CD4-positive, alpha-beta T cell treated with Interleukin-4 for 4 hours (primary cell): ENCODE measurements around the gene GPR35.
A peak's percentile ranks its signal among the peaks of the same experiment; 100 is the strongest.

Source experiments
- DNase-seq: peaks from one replicate; pipeline ENCODE4 v3.0.0-alpha.2; 2020

Gene GPR35

DNA sequence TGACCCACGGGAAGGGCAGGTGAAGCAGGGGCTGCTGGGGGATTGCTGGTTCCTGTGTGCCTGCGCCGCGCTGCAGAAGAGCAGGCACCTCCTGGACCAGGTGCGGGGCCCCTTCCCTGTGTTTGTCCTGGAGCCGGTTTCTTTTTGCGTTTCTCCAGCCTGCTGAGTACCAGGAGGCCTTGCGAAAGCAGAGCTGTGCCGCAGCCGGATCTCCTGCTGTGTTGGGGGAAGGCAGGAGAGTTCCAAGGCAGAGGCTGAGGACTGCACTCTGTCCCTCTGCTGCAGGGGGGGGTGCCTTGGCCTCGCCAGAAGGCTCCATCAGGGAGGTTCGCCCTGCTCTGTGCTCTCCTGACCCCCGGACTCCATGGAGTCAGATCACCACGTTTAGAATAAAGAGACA, 35.9 kb upstream of the GPR35 start:
- no peak for DNase-seq

DNA sequence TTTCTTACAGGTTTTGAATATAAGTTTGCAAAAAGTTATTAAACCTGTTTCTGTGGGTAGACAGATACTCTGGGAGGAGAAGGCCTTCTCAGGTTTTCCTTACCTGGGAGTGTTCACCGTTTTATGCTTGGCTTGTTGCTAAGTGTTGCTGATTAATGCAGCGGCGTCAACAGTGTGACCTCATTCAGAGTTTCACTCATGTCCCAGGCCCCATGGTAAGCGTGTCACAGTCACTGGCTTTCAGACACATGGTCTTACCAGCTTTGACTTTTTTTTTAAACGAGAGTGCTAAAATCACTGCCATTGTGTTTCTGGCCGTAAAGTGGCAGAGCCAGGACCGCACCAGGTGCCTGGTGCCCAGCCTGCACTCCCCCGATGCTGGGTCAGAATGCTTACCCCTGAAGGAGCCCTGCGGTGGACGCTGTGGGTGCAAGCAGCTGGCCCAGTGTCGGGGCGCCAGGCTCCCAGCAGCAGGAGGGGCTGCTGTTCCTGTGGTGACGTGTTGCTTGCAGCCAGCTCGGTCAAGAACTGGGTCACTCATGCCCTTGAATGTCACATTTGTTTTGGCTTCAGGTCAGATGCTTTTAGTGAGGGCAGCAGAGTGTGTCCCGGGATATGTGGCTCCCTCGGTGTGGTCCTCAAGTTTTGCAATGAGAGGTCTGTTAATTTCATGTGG, 35.3 kb upstream of the GPR35 start:
- DNase-seq: no peak

DNA sequence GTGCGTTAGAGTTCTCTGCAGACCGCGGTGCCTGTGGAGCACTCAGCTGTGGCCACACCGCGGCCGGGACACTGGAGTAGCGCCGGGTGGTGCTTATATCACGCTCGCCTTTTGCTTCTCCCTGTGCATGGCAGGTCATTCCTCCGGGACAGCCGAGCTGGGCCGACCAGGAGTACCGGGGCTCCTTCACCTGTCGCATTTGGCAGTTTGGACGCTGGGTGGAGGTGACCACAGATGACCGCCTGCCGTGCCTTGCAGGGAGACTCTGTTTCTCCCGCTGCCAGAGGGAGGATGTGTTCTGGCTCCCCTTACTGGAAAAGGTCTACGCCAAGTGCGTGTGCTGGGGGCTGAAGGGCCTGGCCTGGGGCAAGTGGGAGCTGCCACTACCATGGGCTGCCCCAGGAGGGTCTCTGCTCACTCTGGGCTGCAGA, 34.6 kb upstream of the GPR35 start:
- DNase-seq: no peak

DNA sequence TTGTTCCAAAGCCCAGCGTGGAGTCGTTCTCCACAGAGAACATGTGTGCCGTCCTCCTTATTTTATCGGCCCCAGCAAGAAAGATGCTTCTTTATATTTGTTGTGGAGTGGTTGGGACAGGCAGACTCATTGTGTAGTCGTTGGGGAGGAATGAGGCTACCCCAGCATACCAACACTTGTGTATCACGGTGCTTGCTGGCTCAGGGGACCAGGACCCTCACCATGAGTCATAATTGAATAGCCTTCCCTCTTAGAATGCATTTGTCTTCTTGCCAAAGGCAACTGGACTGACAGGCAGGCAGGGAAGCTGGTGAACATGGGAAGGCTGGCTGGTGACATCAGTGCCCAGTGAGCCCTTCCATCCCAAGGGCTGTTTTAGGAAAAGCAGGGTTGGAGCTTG, 34.1 kb upstream of the GPR35 start:
- no peak for DNase-seq

DNA sequence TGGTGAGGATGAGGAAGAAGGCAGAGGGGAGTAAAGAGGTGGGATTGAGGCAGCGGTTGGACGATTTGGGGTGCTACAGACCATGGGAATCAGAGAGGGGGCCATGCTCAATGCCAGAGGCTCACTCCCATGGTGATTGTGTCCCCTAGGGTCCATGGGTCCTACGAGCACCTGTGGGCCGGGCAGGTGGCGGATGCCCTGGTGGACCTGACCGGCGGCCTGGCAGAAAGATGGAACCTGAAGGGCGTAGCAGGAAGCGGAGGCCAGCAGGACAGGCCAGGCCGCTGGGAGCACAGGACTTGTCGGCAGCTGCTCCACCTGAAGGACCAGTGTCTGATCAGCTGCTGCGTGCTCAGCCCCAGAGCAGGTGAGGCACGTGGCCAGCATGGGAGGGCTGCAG, 33.5 kb upstream of the GPR35 start:
- no peak for DNase-seq

DNA sequence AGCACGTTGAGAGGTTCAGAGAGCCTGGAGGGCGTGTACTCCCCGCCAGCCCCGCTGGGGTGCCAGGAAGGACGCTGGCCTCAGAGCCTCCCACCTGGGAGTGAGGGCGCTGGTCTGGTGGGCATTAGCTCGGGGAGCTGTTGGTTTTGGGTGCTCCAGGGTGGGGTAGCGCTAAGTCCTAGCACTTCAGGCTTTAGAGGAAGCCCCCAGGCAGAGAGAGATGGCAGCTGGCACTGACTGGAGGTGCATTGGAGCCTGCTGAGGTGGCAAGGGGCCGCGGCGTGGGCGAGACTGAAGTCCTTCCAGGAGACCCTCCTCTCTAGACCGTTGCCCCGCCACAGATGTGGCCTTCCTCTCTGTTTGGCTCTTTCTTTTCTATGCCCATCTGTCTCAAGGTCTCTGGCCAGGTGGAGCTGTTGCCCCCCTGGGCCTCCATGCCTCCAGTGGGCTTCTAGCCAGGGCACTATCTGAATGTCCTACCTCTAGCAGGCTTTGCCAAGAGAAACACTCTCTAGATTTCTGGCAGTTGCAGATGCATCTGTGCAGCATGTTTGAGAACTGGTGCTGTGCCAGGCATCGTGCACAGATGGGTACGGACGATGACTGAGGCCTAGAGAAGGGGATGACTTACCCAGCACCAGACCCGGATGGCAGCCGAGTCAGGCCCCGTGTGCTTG, 32.1 kb upstream of the GPR35 start:
- no peak for DNase-seq

DNA sequence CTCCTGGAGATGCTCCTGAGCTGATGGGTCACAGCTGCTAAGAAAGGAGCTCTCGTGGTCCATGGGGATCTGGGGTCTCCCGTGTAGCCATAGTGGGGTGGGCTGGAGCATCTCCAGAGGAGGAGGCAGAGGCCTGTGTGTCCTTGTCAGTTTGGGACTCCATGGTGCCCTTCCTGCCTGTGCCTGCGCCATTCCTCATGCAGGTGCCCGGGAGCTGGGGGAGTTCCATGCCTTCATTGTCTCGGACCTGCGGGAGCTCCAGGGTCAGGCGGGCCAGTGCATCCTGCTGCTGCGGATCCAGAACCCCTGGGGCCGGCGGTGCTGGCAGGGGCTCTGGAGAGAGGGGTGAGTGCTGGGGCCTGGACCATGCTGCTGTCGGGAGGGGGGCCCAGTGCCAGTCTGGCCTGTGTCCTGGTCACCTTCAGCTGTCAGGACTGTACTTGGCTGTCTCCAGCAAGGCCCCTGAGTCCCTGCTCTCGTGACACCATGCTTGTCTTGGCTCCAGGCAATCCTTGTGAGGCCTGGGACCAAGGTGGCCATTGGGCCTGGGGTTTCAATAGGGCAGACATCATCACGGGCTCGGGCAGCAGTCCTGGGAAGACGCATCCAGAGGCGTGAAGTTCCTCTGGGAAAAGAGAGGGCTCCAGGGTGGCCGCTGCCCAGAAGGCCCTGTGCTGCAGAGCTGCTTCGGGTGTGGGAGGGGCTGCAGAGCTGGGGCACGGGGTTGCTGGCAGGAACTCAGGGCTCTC, 31.4 kb upstream of the GPR35 start:
- DNase-seq: no peak

DNA sequence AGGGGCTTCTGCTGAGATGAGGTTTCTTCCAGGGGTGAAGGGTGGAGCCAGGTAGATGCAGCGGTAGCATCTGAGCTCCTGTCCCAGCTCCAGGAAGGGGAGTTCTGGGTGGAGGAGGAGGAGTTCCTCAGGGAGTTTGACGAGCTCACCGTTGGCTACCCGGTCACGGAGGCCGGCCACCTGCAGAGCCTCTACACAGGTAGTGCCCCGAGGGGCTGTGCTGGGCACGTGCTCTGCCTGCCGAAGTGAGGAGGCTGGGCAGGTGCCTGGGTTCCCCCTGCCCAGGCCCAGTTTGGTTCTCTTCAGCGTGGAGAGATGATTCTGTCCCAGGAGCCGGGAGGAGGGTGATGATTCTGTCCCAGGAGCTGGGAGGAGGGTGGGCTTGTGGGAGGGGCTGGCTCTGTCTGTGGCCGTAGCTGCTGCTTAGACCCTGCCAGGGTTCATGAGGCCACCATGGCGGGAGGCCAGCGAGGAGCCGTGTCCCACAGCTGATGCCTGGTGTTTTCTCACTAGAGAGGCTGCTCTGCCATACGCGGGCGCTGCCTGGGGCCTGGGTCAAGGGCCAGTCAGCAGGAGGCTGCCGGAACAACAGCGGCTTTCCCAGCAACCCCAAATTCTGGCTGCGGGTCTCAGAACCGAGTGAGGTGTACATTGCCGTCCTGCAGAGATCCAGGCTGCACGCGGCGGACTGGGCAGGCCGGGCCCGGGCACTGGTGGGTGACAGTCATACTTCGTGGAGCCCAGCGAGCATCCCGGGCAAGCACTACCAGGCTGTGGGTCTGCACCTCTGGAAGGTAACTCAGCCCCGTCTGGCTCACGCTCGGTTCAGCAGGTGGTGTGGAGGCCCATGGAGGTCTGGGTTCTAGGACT, 30.5 kb upstream of the GPR35 start:
- DNase-seq: no peak

DNA sequence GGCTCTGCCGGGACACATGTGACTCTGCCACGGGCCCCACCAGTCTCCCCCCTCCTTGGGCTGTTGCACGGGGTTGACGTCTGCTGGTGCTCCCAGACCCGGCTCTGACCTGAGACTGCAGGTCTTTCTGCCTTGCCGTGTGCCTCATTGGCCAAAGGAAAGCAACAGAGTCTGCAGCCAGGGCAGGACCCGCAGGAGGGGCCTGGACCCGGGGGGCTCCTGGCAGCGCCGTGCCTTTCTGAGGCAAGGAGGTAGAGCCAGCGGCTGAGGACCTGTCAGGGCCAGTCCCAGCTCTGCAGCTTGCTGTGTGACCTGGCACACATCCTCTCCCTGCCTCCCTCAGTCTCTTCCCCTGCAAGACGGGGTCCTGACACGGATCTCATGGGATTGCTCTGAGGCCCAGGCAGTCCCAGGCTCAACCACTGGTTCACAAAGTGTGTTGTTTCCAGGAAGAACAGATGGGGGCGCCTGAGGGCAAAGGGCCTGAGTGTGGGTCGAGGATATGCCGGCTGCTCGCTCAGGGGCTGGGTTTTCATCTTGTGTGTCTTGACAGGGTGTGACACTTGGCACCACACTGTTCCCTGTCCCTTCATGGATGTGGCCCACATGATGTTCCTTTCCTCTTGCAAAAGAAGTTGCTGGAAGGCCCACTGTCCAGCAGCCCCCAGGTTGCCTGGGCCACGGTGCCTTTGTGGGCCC, 29.8 kb upstream of the GPR35 start:
- peak; percentile 20 for DNase-seq

DNA sequence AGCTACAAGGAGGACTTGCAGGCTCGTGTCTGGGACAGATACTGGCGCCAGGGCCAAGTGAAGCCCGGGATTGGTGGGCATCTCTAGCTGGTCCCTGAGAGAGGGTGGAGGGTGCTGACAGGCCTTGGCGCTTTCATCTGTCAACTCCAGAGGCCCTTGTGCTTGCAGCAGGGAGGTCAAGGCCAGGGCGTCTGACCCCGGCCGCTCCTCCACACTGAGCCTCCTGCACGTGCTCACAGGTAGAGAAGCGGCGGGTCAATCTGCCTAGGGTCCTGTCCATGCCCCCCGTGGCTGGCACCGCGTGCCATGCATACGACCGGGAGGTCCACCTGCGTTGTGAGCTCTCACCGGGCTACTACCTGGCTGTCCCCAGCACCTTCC, 29.2 kb upstream of the GPR35 start:
- DNase-seq: no peak

DNA sequence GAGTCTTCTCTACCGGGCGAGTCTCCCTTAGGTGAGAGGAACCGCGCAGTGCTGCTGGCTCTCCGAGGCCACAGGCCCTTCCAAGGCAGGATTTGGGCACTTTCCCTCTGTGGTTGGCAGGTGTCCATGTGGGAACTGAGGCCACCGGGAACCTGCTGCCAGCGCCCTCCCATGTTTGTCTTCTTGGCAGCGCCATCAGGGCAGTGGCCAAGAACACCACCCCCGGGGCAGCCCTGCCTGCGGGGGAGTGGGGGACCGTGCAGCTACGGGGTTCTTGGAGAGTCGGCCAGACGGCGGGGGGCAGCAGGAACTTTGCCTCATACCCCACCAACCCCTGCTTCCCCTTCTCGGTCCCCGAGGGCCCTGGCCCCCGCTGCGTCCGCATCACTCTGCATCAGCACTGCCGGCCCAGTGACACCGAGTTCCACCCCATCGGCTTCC, 28.8 kb upstream of the GPR35 start:
- no peak for DNase-seq

DNA sequence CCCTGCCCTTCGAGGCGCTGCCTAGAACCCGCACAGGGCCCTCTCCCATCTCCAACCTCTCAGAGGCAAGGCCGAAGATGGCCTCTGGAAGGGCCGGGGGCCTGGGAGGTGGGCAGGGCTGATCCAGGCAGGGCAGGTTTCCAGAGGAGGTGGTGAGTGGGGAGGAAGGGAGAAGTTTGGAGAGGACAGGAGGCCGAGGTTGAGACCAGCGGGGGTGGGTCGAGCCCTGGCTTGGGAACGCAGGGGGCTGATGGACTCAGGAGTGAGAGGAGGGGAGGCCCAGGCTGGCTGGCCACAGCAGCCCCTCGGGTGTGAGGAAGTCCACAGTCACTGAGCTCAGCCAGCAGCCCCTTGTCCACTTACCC, 28.2 kb upstream of the GPR35 start:
- no peak for DNase-seq

DNA sequence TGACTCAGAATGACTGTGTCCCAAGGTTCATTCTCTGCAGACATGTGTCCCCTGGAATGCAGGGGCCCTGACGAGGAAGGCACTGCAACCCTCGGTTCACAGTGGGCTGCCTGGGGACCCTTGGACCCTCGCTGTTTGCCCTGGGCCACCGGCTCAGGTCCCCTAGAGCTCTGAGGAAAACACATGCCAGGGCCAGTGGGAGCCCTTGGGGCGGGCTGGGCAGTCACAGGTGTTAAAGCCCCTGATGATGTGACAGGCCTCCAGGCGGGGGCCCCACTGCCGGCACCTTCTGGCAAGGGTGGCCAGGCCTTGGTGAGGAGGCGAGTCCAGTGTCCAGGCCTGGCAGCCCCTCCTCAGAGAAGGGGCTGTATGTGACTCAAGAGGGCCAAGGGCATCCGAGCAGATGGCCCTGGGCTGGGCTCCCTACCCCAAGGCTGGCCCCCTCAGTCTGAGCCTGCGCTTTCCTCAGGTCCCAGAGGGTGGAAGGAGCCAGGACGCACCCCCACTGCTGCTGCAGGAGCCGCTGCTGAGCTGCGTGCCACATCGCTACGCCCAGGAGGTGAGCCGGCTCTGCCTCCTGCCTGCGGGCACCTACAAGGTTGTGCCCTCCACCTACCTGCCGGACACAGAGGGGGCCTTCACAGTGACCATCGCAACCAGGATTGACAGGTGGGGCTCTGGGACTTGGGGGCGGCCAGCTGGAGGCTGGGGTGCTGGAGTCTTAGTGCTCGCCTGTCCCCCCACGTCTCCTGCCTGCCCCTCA, 27.7 kb upstream of the GPR35 start:
- DNase-seq: no peak

DNA sequence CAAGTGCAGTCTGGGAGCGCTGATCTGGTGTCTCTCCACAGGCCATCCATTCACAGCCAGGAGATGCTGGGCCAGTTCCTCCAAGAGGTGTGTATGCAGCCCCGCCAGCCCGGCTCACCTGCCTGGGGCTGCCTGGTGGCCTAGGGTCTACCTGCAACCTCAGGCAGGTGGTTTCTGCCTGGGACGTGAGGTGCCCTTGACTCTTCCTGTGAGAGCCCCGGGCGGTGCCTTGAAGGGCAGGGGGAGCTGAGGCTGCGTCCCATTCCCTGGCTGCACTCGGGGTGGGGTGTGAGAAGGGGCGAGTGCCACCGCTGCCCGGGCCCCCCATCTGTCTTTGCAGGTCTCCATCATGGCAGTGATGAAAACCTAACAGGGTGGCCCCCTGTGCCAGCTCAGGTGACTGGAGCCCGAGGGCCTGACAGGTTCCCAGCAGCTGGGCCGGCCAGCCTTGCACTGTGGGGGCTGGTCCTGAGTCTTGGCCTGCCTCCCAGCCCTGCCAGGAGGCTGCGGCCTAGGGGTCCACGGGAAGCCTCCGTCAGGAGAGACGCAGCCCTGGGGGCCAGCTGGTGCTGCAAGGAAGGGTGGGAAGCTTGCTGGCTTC, 26.9 kb upstream of the GPR35 start:
- no peak for DNase-seq

DNA sequence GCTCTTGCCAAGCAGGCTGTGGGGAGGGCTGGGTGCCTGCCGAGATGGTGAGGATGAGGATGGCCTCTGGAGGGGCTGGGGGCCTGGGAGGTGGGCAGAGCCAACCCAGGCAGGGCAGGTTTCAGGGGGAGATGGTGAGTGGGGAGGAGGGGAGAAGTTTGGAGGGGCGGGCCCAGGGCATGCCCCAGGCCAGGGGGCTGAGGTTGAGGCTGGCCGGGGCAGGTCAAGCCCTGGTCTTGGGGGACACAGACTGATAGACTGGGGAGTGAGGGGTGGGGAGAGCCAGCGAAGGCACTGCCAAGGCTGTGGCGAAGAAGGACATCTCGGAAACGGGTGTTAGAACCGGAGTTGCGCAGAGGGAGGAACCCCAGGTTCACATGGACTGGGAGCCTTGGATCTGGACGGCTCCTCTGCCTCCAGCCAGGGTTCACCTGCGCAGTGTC, 26.1 kb upstream of the GPR35 start:
- DNase-seq: no peak

DNA sequence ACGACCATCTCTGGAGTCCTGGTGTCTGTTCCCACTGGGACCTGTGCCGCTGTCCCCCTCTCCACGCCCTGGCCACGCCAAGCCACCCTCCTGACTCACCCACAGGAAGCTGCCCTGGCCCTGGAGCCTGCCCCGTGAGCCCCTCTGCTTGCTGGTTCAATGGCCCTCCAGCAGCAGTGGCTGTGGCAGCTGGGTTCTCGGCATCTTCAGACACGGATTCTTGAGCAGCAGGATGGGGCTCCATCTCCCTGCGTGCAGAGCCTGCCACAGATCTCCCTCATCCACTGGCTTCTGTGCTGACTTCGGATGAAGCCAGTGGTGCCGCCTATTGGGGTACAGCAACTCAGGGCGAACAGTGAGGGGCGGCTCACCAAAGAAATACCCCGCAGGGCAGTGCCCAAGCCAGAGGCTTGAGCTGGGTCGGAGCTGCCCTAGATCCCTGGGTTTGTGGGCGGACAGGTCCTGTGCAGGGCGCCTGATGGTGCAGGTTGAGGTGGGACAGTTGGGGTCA, 24.8 kb upstream of the GPR35 start:
- DNase-seq: no peak

DNA sequence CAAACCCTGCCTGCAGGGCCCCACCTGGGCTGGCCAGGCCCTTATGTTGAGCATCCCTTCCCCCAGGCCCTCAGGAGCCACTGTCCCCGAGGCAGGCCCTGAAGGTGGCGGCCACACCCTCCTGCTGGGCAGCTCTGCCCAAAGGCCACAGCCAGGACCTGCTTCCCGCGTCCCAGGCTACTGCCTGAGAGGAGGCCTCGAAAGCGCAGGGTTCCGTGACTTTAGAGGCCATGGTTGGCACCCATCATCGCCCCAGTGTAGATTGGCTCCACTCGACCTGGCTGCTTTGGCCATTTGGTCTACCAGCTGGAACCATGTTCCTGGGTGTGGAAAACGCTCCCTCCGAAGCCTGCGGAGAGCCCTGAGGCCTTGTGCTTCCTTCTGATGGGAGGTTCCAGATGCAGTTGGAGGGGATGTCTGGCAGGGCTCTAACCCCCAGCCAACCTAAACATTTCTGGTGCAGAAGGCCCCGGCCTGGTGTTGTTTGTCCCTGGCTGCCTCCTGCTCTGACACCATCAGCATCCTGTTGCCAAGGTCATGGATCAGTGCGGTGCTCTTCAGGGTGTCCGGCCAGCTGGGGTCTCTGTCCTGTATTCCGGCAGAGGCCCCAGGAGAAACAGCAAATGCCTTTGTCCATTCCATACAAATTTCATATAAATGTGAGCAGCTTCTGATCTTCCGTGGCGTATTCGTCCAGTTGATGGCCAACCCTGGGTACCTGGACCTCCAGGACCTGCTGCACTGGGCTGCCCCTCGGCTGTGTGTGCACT, 24.0 kb upstream of the GPR35 start:
- DNase-seq: no peak

DNA sequence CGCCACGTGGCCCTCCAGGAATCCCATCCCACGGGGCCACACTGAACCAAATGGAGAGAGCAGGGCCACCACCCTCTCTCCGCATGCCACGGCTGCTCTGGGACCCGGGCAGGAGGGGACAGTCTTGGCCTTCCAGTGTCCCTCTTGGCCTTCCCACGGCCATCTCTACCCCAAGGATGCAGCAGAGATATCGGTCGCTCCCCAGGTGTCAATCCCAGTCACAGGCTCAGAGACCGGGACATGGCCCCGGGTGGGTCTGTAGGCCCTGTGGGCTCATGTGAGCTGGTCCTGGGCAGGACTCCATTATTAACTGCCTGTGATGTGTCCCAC, 23.5 kb upstream of the GPR35 start:
- no peak for DNase-seq

DNA sequence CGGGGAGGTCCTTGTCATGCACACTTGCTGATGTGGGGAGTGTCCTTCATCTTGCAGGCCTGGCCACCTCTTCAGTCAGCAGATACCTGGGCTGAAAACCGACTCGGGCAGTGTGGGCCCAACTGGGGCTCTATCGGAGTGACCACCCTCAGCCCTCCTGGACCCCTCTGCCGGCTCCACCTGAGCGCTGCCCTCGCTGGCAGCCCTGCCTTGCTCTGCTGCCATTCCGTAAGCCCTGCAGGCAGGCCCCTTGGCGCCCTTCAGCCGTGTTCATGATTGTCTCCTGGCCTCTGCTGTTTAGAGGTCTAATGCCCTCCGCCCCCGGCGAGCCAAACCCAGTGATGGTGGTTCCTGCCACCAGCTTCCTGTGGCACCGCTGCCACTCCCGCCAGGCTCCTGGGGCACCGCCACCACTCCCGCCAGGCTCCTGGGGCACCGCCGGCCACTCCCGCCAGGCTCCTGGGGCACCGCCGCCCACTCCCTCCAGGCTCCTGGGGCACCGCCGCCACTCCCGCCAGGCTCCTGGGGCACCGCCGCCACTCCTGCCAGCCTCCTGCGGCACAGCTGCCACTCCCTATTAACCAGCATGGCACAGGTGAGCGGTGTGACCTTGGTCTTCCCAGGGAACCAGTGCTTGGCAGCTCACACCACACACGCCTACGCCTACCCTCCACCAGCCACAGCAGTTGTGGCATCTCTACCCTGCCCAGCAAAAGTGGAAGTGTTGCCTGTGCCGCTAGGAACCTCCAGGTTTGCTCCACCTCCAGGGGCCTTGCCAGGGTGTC, 22.8 kb upstream of the GPR35 start:
- no peak for DNase-seq
